ENCODE data around the gene HNRNPUL2. TPM values are rescaled to one million over a fixed set of nuclear protein-coding genes. Genes with fewer than 3 reads are reported as not detected.

The HNRNPUL2 gene
- total and polyA plus RNA-seq, 9 of the 15 experiments (the other 6 are each of a cell fraction or from before 2014, with no cell fraction given): 0.89 to 44.3 (median 15.2) TPM

GRCh38 chr11:62727165-62727871 is at the start of gene HNRNPUL2 (continued):
- TF ChIP-seq ZBTB7A (IDR thresholded peaks at IDR 0.05; ENCODE audit: borderline replicate concordance, control insufficient read depth, low read depth, low read length) (peak; percentile 58; the same call in 1 of the 2 replicates), ZBTB17 (CRISPR knock-in tag; IDR thresholded peaks at IDR 0.05) (peak; percentile 77; the same call in 1 of the 2 replicates), DPF2 (IDR thresholded peaks at IDR 0.05) (0 out of 2 replicates have a peak, but pooled peaks have one; percentile 24)

- BruUV-seq (replicated peaks): no TSS peak
- Histone ChIP-seq H3K36me3 (ENCODE audit: control insufficient read depth, insufficient read depth, low read length) (peaks cover 50% of the 10 kb centered on the region), H3K9ac (ENCODE audit: insufficient read depth in 1 of 2, low read depth in 2 of 2, low read length in 2 of 2) (peak overlapping the region in 1 of 2 experiments; percentile 74; a peak in 1 of 4 replicates), H3K27ac (ENCODE audit: extremely low read depth, low read depth, low read length) (no peak overlapping the region; the same call in 2 of the 3 replicates), H3K27me3 (ENCODE audit: control insufficient read depth in 2 of 2, insufficient read depth in 2 of 2, low read length in 2 of 2) (no peaks in the 10 kb centered on the region), H3K4me3 (no peak overlapping the region), H3K9me1 (ENCODE audit: control insufficient read depth, insufficient read depth, low read length) (no peaks in the 10 kb centered on the region), H3K79me2 (ENCODE audit: control insufficient read depth, insufficient read depth, low read length) (peaks cover 28% of the 10 kb centered on the region), H3K4me1 (replicated peaks in 1 of 2; ENCODE audit: control insufficient read depth in 2 of 2, insufficient read depth in 2 of 2, low read length in 2 of 2) (peaks cover 6 to 19% of the 10 kb centered on the region in 2 experiments; a peak in 4 of 5 replicates), H2AFZ (ENCODE audit: low read depth, low read length) (no peak overlapping the region), H3K9me3 (replicated peaks; ENCODE audit: control insufficient read depth, insufficient read depth, low read depth, low read length) (no peaks in the 10 kb centered on the region), H4K20me1 (replicated peaks; ENCODE audit: control insufficient read depth, insufficient read depth, low read length) (no peaks in the 10 kb centered on the region), H3K4me2 (ENCODE audit: insufficient read depth, low read length) (no peak overlapping the region)
- DNase-seq (ENCODE audit: extremely low read depth in 1 of 4, low spot score in 3 of 4): no peak
- WGBS (ENCODE audit: insufficient coverage, low coverage, missing lambda C conversion rate): 93% methylated on average over 14 of the region's 17 CpGs
- TF ChIP-seq LCOR (CRISPR knock-in tag; IDR thresholded peaks at IDR 0.05) (no peak), ZNF232 (CRISPR knock-in tag; IDR thresholded peaks at IDR 0.05) (no peak), HNRNPH1 (optimal IDR thresholded peaks at IDR 0.05; ENCODE audit: low read depth, low read length) (no peak), POLR2A (conservative IDR thresholded peaks at IDR 0.05) (no peak), NFRKB (IDR thresholded peaks at IDR 0.05; ENCODE audit: low read depth) (no peak), PYGO2 (tag; IDR thresholded peaks at IDR 0.05) (no peak), E4F1 (CRISPR knock-in tag; IDR thresholded peaks at IDR 0.05; ENCODE audit: borderline replicate concordance) (no peak), ZNF717 (CRISPR knock-in tag; IDR thresholded peaks at IDR 0.05) (no peak), DPF2 (IDR thresholded peaks at IDR 0.05) (no peak), POLR2AphosphoS5 (IDR thresholded peaks at IDR 0.05; ENCODE audit: control insufficient read depth, insufficient read depth, low read depth, low read length) (no peak), ZFX (CRISPR knock-in tag; IDR thresholded peaks at IDR 0.05) (no peak), AFF4 (CRISPR knock-in tag; IDR thresholded peaks at IDR 0.05) (no peak)
- ATAC-seq: no peak
- ChIA-PET CTCF (ENCODE audit: low intra/inter-chr PET ratio) (no interaction called here), POLR2A (interaction anchor here (0.6 to 2.4 kb wide), 9 partner anchors 10 to 113 kb away, joined by 3 to 7 read pairs (median 3); partner anchors contain the start of genes TMEM179B and ZBTB3)
- FAIRE-seq: no peak
- in situ Hi-C loops (cut with MboI): no loop called here
- intact Hi-C loops (cut with micrococcal nuclease): no loop called here
Measured at GRCh38 chr11:62775646-62776045, 48.4 kb upstream of the HNRNPUL2 start.
